VCaP (cell line): ENCODE results near the gene PPP1R12A.
A peak's percentile ranks its signal among the peaks of the same experiment; 100 is the strongest.

Source experiments
- H3K27ac ChIP-seq: fragments of 450-650 bp; 2 replicates; pipeline ENCODE4 v1.5.1; 2017
- CTCF ChIP-seq: fragments of 450-650 bp; conservative IDR thresholded peaks from 2 replicates; pipeline ENCODE4 v1.5.1; 2017; ENCODE audit warnings: mild to moderate bottlenecking, moderate library complexity

The PPP1R12A gene

GRCh38 chr12:79841248-79841877 is 93.5 kb downstream of the PPP1R12A start:
- peak overlapping the region; percentile 89 for H3K27ac ChIP-seq
- TF ChIP-seq CTCF: no peak

- H3K27ac ChIP-seq: no peak overlapping the region
- no peak for TF ChIP-seq CTCF
Observed at GRCh38 chr12:79838359-79838758, 96.5 kb downstream of the PPP1R12A start.

- no peak overlapping the region for H3K27ac ChIP-seq
- TF ChIP-seq CTCF: no peak
Observed at GRCh38 chr12:79837575-79837974, 97.3 kb downstream of the PPP1R12A start.

GRCh38 chr12:79835377-79835843 is 99.5 kb downstream of the PPP1R12A start:
- no peak for TF ChIP-seq CTCF

GRCh38 chr12:79834712-79835376 is 100.1 kb downstream of the PPP1R12A start:
- H3K27ac ChIP-seq: peak overlapping the region; percentile 35
- TF ChIP-seq CTCF: no peak

More at GRCh38 chr12:79835377-79835843, 99.5 kb downstream of the PPP1R12A start:
- H3K27ac ChIP-seq: peak overlapping the region; percentile 35

- no peak for TF ChIP-seq CTCF
- H3K27ac ChIP-seq: no peak overlapping the region
Observed at GRCh38 chr12:79830440-79830839, 104.5 kb downstream of the PPP1R12A start.

GRCh38 chr12:79828924-79829323 is 106.0 kb downstream of the PPP1R12A start:
- H3K27ac ChIP-seq: no peak overlapping the region
- no peak for TF ChIP-seq CTCF
